Activated CD4-positive, alpha-beta T cell treated with anti-CD3 and anti-CD28 coated beads for 36 hours (primary cell): ENCODE results near the gene CASP12. TPM values are rescaled to one million over a fixed set of nuclear protein-coding genes. Genes with fewer than 3 reads are reported as not detected.
A peak's percentile ranks its signal among the peaks of the same experiment; 100 is the strongest.

ENCODE experiments used
- ATAC-seq: fragments of 200-7000 bp; cut with Tn5 transposase; one replicate; pipeline ENCODE4 v1.10.0; 2021; ENCODE audit warnings: mild to moderate bottlenecking, moderate library complexity
- CTCF ChIA-PET: fragments of 350-600 bp; sonication (Branson Sonifier 250); formaldehyde crosslinking; loops from one replicate; lab custom pipeline; 2021; ENCODE audit warnings: antibody characterized with exemption; lab: Charles Lee
- POLR2A ChIA-PET: fragments of 350-600 bp; sonication (Branson Sonifier 250); formaldehyde crosslinking; loops from one replicate; lab custom pipeline; 2021; ENCODE audit warnings: antibody characterized with exemption, inconsistent platforms; lab: Charles Lee
- DNase-seq: peaks from one replicate; pipeline ENCODE4 v3.0.0-alpha.2; 2020
- H3K27ac Mint-ChIP-seq: one replicate; pipeline ENCODE4 v1.8.0; 2021; ENCODE audit warnings: mixed read lengths
- H3K27me3 Mint-ChIP-seq: one replicate; pipeline ENCODE4 v1.8.0; 2021; ENCODE audit warnings: mixed read lengths
- H3K36me3 Mint-ChIP-seq: one replicate; pipeline ENCODE4 v1.8.0; 2021; ENCODE audit warnings: low read depth, mixed read lengths
- H3K4me1 Mint-ChIP-seq: one replicate; pipeline ENCODE4 v1.8.0; 2021; ENCODE audit warnings: mixed read lengths
- H3K4me3 Mint-ChIP-seq: one replicate; pipeline ENCODE4 v1.8.0; 2021; ENCODE audit warnings: mild to moderate bottlenecking, moderate library complexity, mixed read lengths
- H3K9me3 Mint-ChIP-seq: one replicate; pipeline ENCODE4 v1.8.0; 2021; ENCODE audit warnings: low read depth, mixed read lengths
- intact Hi-C, 2 experiments: fragments of 100-400 bp; cut with DNase I in 1 of 2; cut with micrococcal nuclease in 1 of 2; formaldehyde crosslinking; loops; one replicate each; pipeline versions ENCODE4 v1.14.2 to v1.15.1; 2022 to 2024; cut with DNase I, micrococcal nuclease
- total RNA-seq, 2 experiments: library from RNA; stranded (reverse); gene quantifications; one replicate each; pipeline ENCODE4 v1.2.3, GENCODE V29; 2021

CASP12 gene
- total RNA-seq, 2 experiments from 2014 or later = not detected

GRCh38 chr11:104858882-104859775 lies 39.1 kb downstream of the CASP12 start:
- DNase-seq (peak; percentile 10), ATAC-seq (peak; percentile 33)
- H3K36me3 Mint-ChIP-seq = no peaks in the 10 kb centered on the region
- POLR2A ChIA-PET = no interaction called here
- no peak overlapping the region for H3K4me3 Mint-ChIP-seq
- CTCF ChIA-PET = interaction anchor here (1.2 kb wide), 1 partner anchor 8 kb away, joined by 3 read pairs; no protein-coding TSS in a partner anchor
- no peaks in the 10 kb centered on the region for H3K9me3 Mint-ChIP-seq
- peaks cover 20% of the 10 kb centered on the region for H3K4me1 Mint-ChIP-seq
- no peaks in the 10 kb centered on the region for H3K27me3 Mint-ChIP-seq
- peak overlapping the region; percentile 40 for H3K27ac Mint-ChIP-seq
- intact Hi-C loops = no loop called here

GRCh38 chr11:104856607-104857006 lies 41.7 kb downstream of the CASP12 start:
- CTCF ChIA-PET = interaction anchor here (0.6 kb wide), 1 partner anchor 122 kb away, joined by 3 read pairs; no protein-coding TSS in a partner anchor
- Mint-ChIP-seq H3K4me3 (no peak overlapping the region), H3K27me3 (no peaks in the 10 kb centered on the region), H3K36me3 (no peaks in the 10 kb centered on the region), H3K9me3 (no peaks in the 10 kb centered on the region), H3K27ac (no peak overlapping the region), H3K4me1 (peaks cover 20% of the 10 kb centered on the region)
- intact Hi-C loops = no loop called here
- DNase-seq = no peak
- no peak for ATAC-seq
- POLR2A ChIA-PET = no interaction called here

GRCh38 chr11:104855965-104856364 lies 42.3 kb downstream of the CASP12 start:
- POLR2A ChIA-PET = no interaction called here
- H3K4me1 Mint-ChIP-seq = peaks cover 20% of the 10 kb centered on the region
- no peak overlapping the region for H3K4me3 Mint-ChIP-seq
- no peaks in the 10 kb centered on the region for H3K36me3 Mint-ChIP-seq
- no peaks in the 10 kb centered on the region for H3K9me3 Mint-ChIP-seq
- no peak overlapping the region for H3K27ac Mint-ChIP-seq
- DNase-seq (no peak), ATAC-seq (no peak)
- intact Hi-C loops = no loop called here
- CTCF ChIA-PET = interaction anchor here (0.6 to 1.3 kb wide), 2 partner anchors 9 to 123 kb away, joined by 3 to 4 read pairs; no protein-coding TSS in a partner anchor
- H3K27me3 Mint-ChIP-seq = no peaks in the 10 kb centered on the region

- H3K9me3 Mint-ChIP-seq = no peaks in the 10 kb centered on the region
- intact Hi-C loops = no loop called here
These were observed 45.0 kb downstream of the CASP12 start for GRCh38 chr11:104853276-104853675.

GRCh38 chr11:104852811-104853210 lies 45.4 kb downstream of the CASP12 start:
- Mint-ChIP-seq H3K4me3 (no peak overlapping the region), H3K4me1 (no peaks in the 10 kb centered on the region), H3K36me3 (no peaks in the 10 kb centered on the region), H3K27ac (no peak overlapping the region), H3K27me3 (no peaks in the 10 kb centered on the region), H3K9me3 (no peaks in the 10 kb centered on the region)
- ATAC-seq (no peak), DNase-seq (no peak)
- ChIA-PET CTCF (no interaction called here), POLR2A (no interaction called here)
- intact Hi-C loops = no loop called here

More at GRCh38 chr11:104853276-104853675, 45.0 kb downstream of the CASP12 start:
- no peak for DNase-seq
- ChIA-PET POLR2A (no interaction called here), CTCF (no interaction called here)
- Mint-ChIP-seq H3K4me3 (no peak overlapping the region), H3K4me1 (peaks cover 3% of the 10 kb centered on the region), H3K36me3 (no peaks in the 10 kb centered on the region), H3K27ac (no peak overlapping the region), H3K27me3 (no peaks in the 10 kb centered on the region)
- no peak for ATAC-seq

- Mint-ChIP-seq H3K36me3 (no peaks in the 10 kb centered on the region), H3K4me3 (no peak overlapping the region), H3K27me3 (no peaks in the 10 kb centered on the region), H3K4me1 (no peaks in the 10 kb centered on the region), H3K27ac (no peak overlapping the region), H3K9me3 (no peaks in the 10 kb centered on the region)
- ChIA-PET CTCF (interaction anchor here (1.3 kb wide), 1 partner anchor 10 kb away, joined by 4 read pairs; no protein-coding TSS in a partner anchor), POLR2A (no interaction called here)
- ATAC-seq (no peak), DNase-seq (no peak)
- intact Hi-C loops = no loop called here
These were observed 52.0 kb downstream of the CASP12 start for GRCh38 chr11:104846216-104846615.

GRCh38 chr11:104844451-104844850 lies 53.8 kb downstream of the CASP12 start:
- no peaks in the 10 kb centered on the region for H3K4me1 Mint-ChIP-seq
- POLR2A ChIA-PET = no interaction called here
- DNase-seq (no peak), ATAC-seq (no peak)
- no peak overlapping the region for H3K27ac Mint-ChIP-seq
- intact Hi-C loops = no loop called here
- no peak overlapping the region for H3K4me3 Mint-ChIP-seq
- no peaks in the 10 kb centered on the region for H3K36me3 Mint-ChIP-seq
- peaks cover 2% of the 10 kb centered on the region for H3K9me3 Mint-ChIP-seq
- H3K27me3 Mint-ChIP-seq = no peaks in the 10 kb centered on the region
- CTCF ChIA-PET = interaction anchor here (0.5 to 0.7 kb wide), 3 partner anchors 86 to 1215 kb away, joined by 3 read pairs; no protein-coding TSS in a partner anchor

GRCh38 chr11:104843150-104843836 lies 55.0 kb downstream of the CASP12 start:
- Mint-ChIP-seq H3K27ac (no peak overlapping the region), H3K9me3 (peaks cover 7% of the 10 kb centered on the region), H3K27me3 (no peaks in the 10 kb centered on the region), H3K36me3 (no peaks in the 10 kb centered on the region), H3K4me3 (no peak overlapping the region), H3K4me1 (no peaks in the 10 kb centered on the region)
- CTCF ChIA-PET = interaction anchor here (0.7 kb wide), 1 partner anchor 87 kb away, joined by 3 read pairs; no protein-coding TSS in a partner anchor
- intact Hi-C loops = no loop called here
- POLR2A ChIA-PET = no interaction called here
- DNase-seq (no peak), ATAC-seq (no peak)

GRCh38 chr11:104841973-104842525 lies 56.2 kb downstream of the CASP12 start:
- intact Hi-C loops = no loop called here
- H3K4me3 Mint-ChIP-seq = no peak overlapping the region
- ATAC-seq = no peak

GRCh38 chr11:104841185-104841584 lies 57.1 kb downstream of the CASP12 start:
- POLR2A ChIA-PET = no interaction called here
- Mint-ChIP-seq H3K4me3 (no peak overlapping the region), H3K36me3 (no peaks in the 10 kb centered on the region), H3K27me3 (no peaks in the 10 kb centered on the region), H3K27ac (no peak overlapping the region), H3K9me3 (peaks cover 7% of the 10 kb centered on the region), H3K4me1 (no peaks in the 10 kb centered on the region)
- ATAC-seq (no peak), DNase-seq (no peak)
- intact Hi-C loops = no loop called here
- CTCF ChIA-PET = interaction anchor here (0.5 to 1.0 kb wide), 3 partner anchors 11 to 185 kb away, joined by 3 read pairs; no protein-coding TSS in a partner anchor

More at GRCh38 chr11:104841973-104842525, 56.2 kb downstream of the CASP12 start:
- H3K36me3 Mint-ChIP-seq = no peaks in the 10 kb centered on the region
- DNase-seq = no peak
- H3K27ac Mint-ChIP-seq = no peak overlapping the region
- ChIA-PET CTCF (interaction anchor here (0.5 to 1.0 kb wide), 2 partner anchors 12 to 184 kb away, joined by 3 read pairs; no protein-coding TSS in a partner anchor), POLR2A (no interaction called here)
- H3K9me3 Mint-ChIP-seq = peaks cover 7% of the 10 kb centered on the region
- no peaks in the 10 kb centered on the region for H3K27me3 Mint-ChIP-seq
- no peaks in the 10 kb centered on the region for H3K4me1 Mint-ChIP-seq

- Mint-ChIP-seq H3K4me3 (no peak overlapping the region), H3K36me3 (no peaks in the 10 kb centered on the region), H3K9me3 (peaks cover 7% of the 10 kb centered on the region), H3K27me3 (no peaks in the 10 kb centered on the region), H3K4me1 (no peaks in the 10 kb centered on the region), H3K27ac (no peak overlapping the region)
- POLR2A ChIA-PET = no interaction called here
- CTCF ChIA-PET = no interaction called here
- ATAC-seq = no peak
- intact Hi-C loops = no loop called here
- DNase-seq = no peak
These were observed 60.2 kb downstream of the CASP12 start for GRCh38 chr11:104837969-104838639.
